Lower lobe of right lung (tissue), 2 donors: ENCODE results near the gene TLL2. TPM values are rescaled to one million over a fixed set of nuclear protein-coding genes. Genes with fewer than 3 reads are reported as not detected.

Experiments
- ATAC-seq, 2 donors: fragments of 200-7000 bp; cut with Tn5 transposase; one replicate each; pipeline ENCODE4 v1.9.1; 2020 to 2022; ENCODE audit warnings: mild to moderate bottlenecking in 2 of 2, moderate library complexity in 2 of 2
- DNase-seq: peaks from one replicate; pipeline ENCODE4 v3.0.0-alpha.2; 2020
- H3K27ac ChIP-seq: fragments of 200-600 bp; one replicate; pipeline ENCODE4 v1.8.0; 2022
- H3K27me3 ChIP-seq: fragments of 200-600 bp; one replicate; pipeline ENCODE4 v1.8.0; 2022; ENCODE audit warnings: low read depth
- H3K36me3 ChIP-seq: fragments of 200-600 bp; one replicate; pipeline ENCODE4 v1.8.0; 2022; ENCODE audit warnings: mild to moderate bottlenecking
- H3K4me1 ChIP-seq: fragments of 200-600 bp; one replicate; pipeline ENCODE4 v1.8.0; 2022
- H3K4me3 ChIP-seq: fragments of 200-600 bp; one replicate; pipeline ENCODE4 v1.8.0; 2022; ENCODE audit warnings: mild to moderate bottlenecking
- H3K9me3 ChIP-seq: fragments of 200-600 bp; one replicate; pipeline ENCODE4 v1.8.0; 2022
- CTCF ChIP-seq: fragments of 200-600 bp; IDR thresholded peaks from one replicate; pipeline ENCODE4 v1.8.0; 2022; ENCODE audit warnings: antibody characterized with exemption, mild to moderate bottlenecking
- intact Hi-C: fragments of 100-400 bp; cut with DNase I; formaldehyde crosslinking; loops from one replicate; pipeline ENCODE4 v1.11.0; 2022
- total RNA-seq: library from RNA; stranded (reverse); fragmentation: NEBNext Ultra II Directional; extraction: Animal tissue kit (Norgen Biotek cat#: 25700); gene quantifications from one replicate; pipeline ENCODE4 v1.2.1, GENCODE V29; 2021
- donor health status: DM: no; HTN: yes; CAD: no; lungs with severe emphysema.

The TLL2 gene
- total RNA-seq, 1 donor from 2014 or later: not detected

GRCh38 chr10:96505150-96506136 lies 8.3 kb downstream of the TLL2 start:
- TF ChIP-seq CTCF: no peak
- no peaks in the 10 kb centered on the region for H3K9me3 ChIP-seq
- no peaks in the 10 kb centered on the region for H3K4me1 ChIP-seq
- DNase-seq (no peak), ATAC-seq (no peak)
- no peaks in the 10 kb centered on the region for H3K36me3 ChIP-seq
- H3K27me3 ChIP-seq: peaks cover 12% of the 10 kb centered on the region
- intact Hi-C loops: no loop called here
- H3K27ac ChIP-seq: no peak overlapping the region
- H3K4me3 ChIP-seq: no peak overlapping the region

DNA sequence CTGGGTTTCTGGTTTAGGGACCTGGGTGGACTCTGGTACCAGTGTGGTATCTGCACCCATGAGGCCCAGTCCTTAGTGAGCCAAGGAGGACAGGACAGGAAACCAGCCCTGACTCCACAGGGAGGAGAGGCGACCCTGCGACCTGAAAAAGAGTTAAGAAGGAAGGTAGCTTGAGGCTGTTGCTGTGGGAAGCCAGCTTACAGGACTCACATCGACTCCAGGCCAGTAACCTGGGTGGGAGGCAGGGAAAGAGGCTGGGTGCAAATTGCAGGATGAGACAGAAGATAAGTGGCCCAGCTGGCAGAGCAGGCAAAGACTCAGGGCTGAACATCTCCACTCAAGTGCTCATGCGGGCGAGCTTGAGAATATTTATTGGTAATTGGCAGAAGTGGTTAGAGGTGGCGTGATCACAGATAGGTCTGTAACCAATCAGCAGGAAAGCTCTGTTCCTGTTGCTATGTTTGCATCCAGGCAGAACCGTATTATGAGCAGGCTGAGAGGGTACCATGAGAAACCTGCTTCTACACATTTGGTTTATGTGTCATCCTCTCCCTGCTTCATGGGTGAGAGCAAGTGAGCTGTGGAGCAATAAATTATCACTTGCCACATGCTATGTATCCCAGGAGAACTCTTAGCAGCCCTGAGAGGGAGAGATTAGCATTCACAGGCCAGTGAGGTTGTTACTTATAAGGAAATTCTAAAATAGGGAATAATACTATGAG lies 11.0 kb downstream of the TLL2 start:
- no peak for TF ChIP-seq CTCF
- no peak for ATAC-seq
- Histone ChIP-seq H3K36me3 (no peaks in the 10 kb centered on the region), H3K4me3 (no peak overlapping the region), H3K27me3 (peaks cover 8% of the 10 kb centered on the region), H3K9me3 (no peaks in the 10 kb centered on the region), H3K27ac (no peak overlapping the region), H3K4me1 (no peaks in the 10 kb centered on the region)
- intact Hi-C loops: no loop called here
- no peak for DNase-seq

- DNase-seq (no peak), ATAC-seq (no peak)
- H3K27me3 ChIP-seq: peaks cover 8% of the 10 kb centered on the region
- H3K36me3 ChIP-seq: no peaks in the 10 kb centered on the region
- H3K4me1 ChIP-seq: no peaks in the 10 kb centered on the region
- no peak overlapping the region for H3K27ac ChIP-seq
- H3K4me3 ChIP-seq: no peak overlapping the region
- no peak for TF ChIP-seq CTCF
- H3K9me3 ChIP-seq: no peaks in the 10 kb centered on the region
- intact Hi-C loops: no loop called here
Measured at GRCh38 chr10:96501985-96502384, 11.7 kb downstream of the TLL2 start.

- DNase-seq: no peak
- intact Hi-C loops: no loop called here
- ATAC-seq: no peak
- Histone ChIP-seq H3K27me3 (peaks cover 8% of the 10 kb centered on the region), H3K9me3 (no peaks in the 10 kb centered on the region), H3K27ac (no peak overlapping the region), H3K4me1 (no peaks in the 10 kb centered on the region), H3K4me3 (no peak overlapping the region), H3K36me3 (no peaks in the 10 kb centered on the region)
- no peak for TF ChIP-seq CTCF
Measured at GRCh38 chr10:96500519-96500918, 13.2 kb downstream of the TLL2 start.

DNA sequence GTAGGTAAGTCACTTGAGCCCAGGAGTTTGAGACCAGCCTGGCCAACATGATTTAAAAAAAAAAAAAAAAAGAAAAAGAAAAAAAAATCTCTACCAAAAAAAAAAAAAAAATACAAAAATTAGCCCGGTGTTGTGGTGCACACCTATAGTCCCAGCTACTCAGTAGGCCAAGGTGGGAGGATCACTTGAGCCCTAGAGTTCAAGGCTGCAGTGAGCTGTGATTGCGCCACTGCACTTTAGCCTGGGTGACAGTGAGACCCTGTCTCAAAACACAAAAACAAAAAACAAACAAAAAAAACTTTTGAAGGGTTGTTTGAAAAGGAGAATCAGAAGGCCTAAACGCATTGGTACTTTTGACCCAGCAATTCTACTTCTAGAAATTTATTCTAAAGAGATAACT lies 13.7 kb downstream of the TLL2 start:
- Histone ChIP-seq H3K36me3 (no peaks in the 10 kb centered on the region), H3K9me3 (no peaks in the 10 kb centered on the region), H3K4me3 (no peak overlapping the region), H3K4me1 (no peaks in the 10 kb centered on the region), H3K27ac (no peak overlapping the region), H3K27me3 (peaks cover 8% of the 10 kb centered on the region)
- intact Hi-C loops: no loop called here
- DNase-seq (no peak), ATAC-seq (no peak)
- TF ChIP-seq CTCF: no peak
